HTERT RPE-1 (cell line): ENCODE data around the gene USH2A.

Source experiments
- in situ Hi-C: fragments of 300-500 bp; cut with MboI; formaldehyde crosslinking; loops from 4 replicates; pipeline ENCODE4 v1.14.3; 2020; ENCODE audit warnings: low sequenced_read_pairs

USH2A gene

GRCh38 chr1:216293683-216294082, 129.6 kb downstream of the USH2A start:
- in situ Hi-C loops, result no loop called here

GRCh38 chr1:216290074-216290473, 133.2 kb downstream of the USH2A start:
- in situ Hi-C loops, result no loop called here

- in situ Hi-C loops, result no loop called here
These were observed 138.2 kb downstream of the USH2A start for GRCh38 chr1:216285052-216285451.

GRCh38 chr1:216281757-216282156, 141.5 kb downstream of the USH2A start:
- in situ Hi-C loops, result no loop called here

- in situ Hi-C loops, result no loop called here
These were observed 153.0 kb downstream of the USH2A start for GRCh38 chr1:216270086-216270773.

- in situ Hi-C loops, result no loop called here
These were observed 161.6 kb downstream of the USH2A start for GRCh38 chr1:216261631-216262030.

- in situ Hi-C loops, result no loop called here
These were observed 164.4 kb downstream of the USH2A start for GRCh38 chr1:216258856-216259255.

GRCh38 chr1:216258386-216258785, 164.9 kb downstream of the USH2A start:
- in situ Hi-C loops, result no loop called here

GRCh38 chr1:216250861-216251260, 172.4 kb downstream of the USH2A start:
- in situ Hi-C loops, result no loop called here

GRCh38 chr1:216248628-216249027, 174.6 kb downstream of the USH2A start:
- in situ Hi-C loops, result no loop called here

GRCh38 chr1:216247937-216248336, 175.3 kb downstream of the USH2A start:
- in situ Hi-C loops, result no loop called here

- in situ Hi-C loops, result no loop called here
These were observed 176.6 kb downstream of the USH2A start for GRCh38 chr1:216246577-216247203.

- in situ Hi-C loops, result no loop called here
These were observed 184.4 kb downstream of the USH2A start for GRCh38 chr1:216238844-216239243.

- in situ Hi-C loops, result no loop called here
These were observed 185.2 kb downstream of the USH2A start for GRCh38 chr1:216237927-216238542.

GRCh38 chr1:216224233-216224632, 199.0 kb downstream of the USH2A start:
- in situ Hi-C loops, result no loop called here

GRCh38 chr1:216223486-216223885, 199.8 kb downstream of the USH2A start:
- in situ Hi-C loops, result no loop called here

- in situ Hi-C loops, result no loop called here
These were observed 201.0 kb downstream of the USH2A start for GRCh38 chr1:216222288-216222687.

GRCh38 chr1:216221260-216221700, 202.0 kb downstream of the USH2A start:
- in situ Hi-C loops, result no loop called here

- in situ Hi-C loops, result no loop called here
These were observed 206.9 kb downstream of the USH2A start for GRCh38 chr1:216216305-216216704.

GRCh38 chr1:216215169-216215568, 208.1 kb downstream of the USH2A start:
- in situ Hi-C loops, result no loop called here

- in situ Hi-C loops, result no loop called here
These were observed 210.4 kb downstream of the USH2A start for GRCh38 chr1:216212826-216213225.

GRCh38 chr1:216210081-216210480, 213.2 kb downstream of the USH2A start:
- in situ Hi-C loops, result no loop called here
